Measurements from ENCODE around the gene SHOX. TPM values are rescaled to one million over a fixed set of nuclear protein-coding genes. Genes with fewer than 3 reads are reported as not detected.

Gene SHOX
- total RNA-seq, 1 donor from 2014 or later: not detected

Other genes with a start within 250 kb of the SHOX start
- gene PPP2R3B, start 243.9 kb upstream of the SHOX start, total RNA-seq: 27.1 TPM